ENCODE data around the gene PLA2G15. TPM values are rescaled to one million over a fixed set of nuclear protein-coding genes. Genes with fewer than 3 reads are reported as not detected.

PLA2G15 gene
- total RNA-seq, 1 donor, result 21.7 TPM

- H3K4me3 ChIP-seq (ENCODE audit: low read depth, low read length), result no peak overlapping the region
- no peak for TF ChIP-seq CTCF (IDR thresholded peaks at IDR 0.05; ENCODE audit: insufficient read depth, low read length)
- DNase-seq (ENCODE audit: low read depth), result no peak
Observed at GRCh38 chr16:68215302-68215701, 29.9 kb upstream of the PLA2G15 start.

GRCh38 chr16:68216240-68216639 is 28.9 kb upstream of the PLA2G15 start:
- no peak overlapping the region for H3K4me3 ChIP-seq (ENCODE audit: low read depth, low read length)
- DNase-seq (ENCODE audit: low read depth), result no peak
- no peak for TF ChIP-seq CTCF (IDR thresholded peaks at IDR 0.05; ENCODE audit: insufficient read depth, low read length)

GRCh38 chr16:68217506-68217905 is 27.7 kb upstream of the PLA2G15 start:
- H3K4me3 ChIP-seq (ENCODE audit: low read depth, low read length), result no peak overlapping the region
- no peak for TF ChIP-seq CTCF (IDR thresholded peaks at IDR 0.05; ENCODE audit: insufficient read depth, low read length)
- no peak for DNase-seq (ENCODE audit: low read depth)

- H3K4me3 ChIP-seq (ENCODE audit: low read depth, low read length), result no peak overlapping the region
- TF ChIP-seq CTCF (IDR thresholded peaks at IDR 0.05; ENCODE audit: insufficient read depth, low read length), result no peak
- no peak for DNase-seq (ENCODE audit: low read depth)
Observed at GRCh38 chr16:68219725-68220351, 25.3 kb upstream of the PLA2G15 start.

- no peak overlapping the region for H3K4me3 ChIP-seq (ENCODE audit: low read depth, low read length)
Observed at GRCh38 chr16:68223072-68223471, 22.1 kb upstream of the PLA2G15 start.

GRCh38 chr16:68226116-68226515 is 19.1 kb upstream of the PLA2G15 start:
- no peak overlapping the region for H3K4me3 ChIP-seq (ENCODE audit: low read depth, low read length)
- no peak for TF ChIP-seq CTCF (IDR thresholded peaks at IDR 0.05; ENCODE audit: insufficient read depth, low read length)
- DNase-seq (ENCODE audit: low read depth), result no peak

More at GRCh38 chr16:68223072-68223471, 22.1 kb upstream of the PLA2G15 start:
- DNase-seq (ENCODE audit: low read depth), result no peak
- no peak for TF ChIP-seq CTCF (IDR thresholded peaks at IDR 0.05; ENCODE audit: insufficient read depth, low read length)
